Tibial nerve (tissue), 4 donors: ENCODE measurements around the gene CEP20. TPM values are rescaled to one million over a fixed set of nuclear protein-coding genes. Genes with fewer than 3 reads are reported as not detected.

ENCODE experiments used
- DNase-seq, 2 donors: peaks; one replicate each; pipeline ENCODE4 v3.0.0-alpha.2; 2019; ENCODE audit warnings: low spot score in 2 of 2
- H3K27ac ChIP-seq, 4 donors: fragments of 200-600 bp; sonication (generic) in 3 of 4; one replicate each; pipeline ENCODE4 v1.5.1; 2017 to 2019; ENCODE audit warnings: mild to moderate bottlenecking in 1 of 4
- H3K27me3 ChIP-seq, 2 donors: fragments of 200-600 bp; sonication (generic) in 1 of 2; one replicate each; pipeline versions ENCODE4 v1.5.1 to v1.6.0; 2017 to 2019
- H3K36me3 ChIP-seq, 3 donors: fragments of 200-600 bp; sonication (generic); one replicate each; pipeline ENCODE4 v1.5.1; 2018 to 2019
- H3K4me1 ChIP-seq, 4 donors: fragments of 200-600 bp; sonication (generic) in 3 of 4; one replicate each; pipeline ENCODE4 v1.5.1; 2017 to 2019
- H3K4me3 ChIP-seq, 4 donors: fragments of 200-600 bp; sonication (generic) in 3 of 4; one replicate each; pipeline ENCODE4 v1.5.1; 2017 to 2019; ENCODE audit warnings: mild to moderate bottlenecking in 1 of 4, moderate library complexity in 1 of 4
- H3K9me3 ChIP-seq, 4 donors: fragments of 200-600 bp; sonication (generic) in 3 of 4; one replicate each; pipeline ENCODE4 v1.5.1; 2017 to 2019
- EP300 ChIP-seq, 2 donors: sonication (generic); formaldehyde crosslinking; IDR thresholded peaks; one replicate each; pipeline ENCODE4 v1.6.1; 2017; ENCODE audit warnings: antibody characterized with exemption in 2 of 2, mild to moderate bottlenecking in 1 of 2
- POLR2A ChIP-seq, 2 donors: fragments of 450-650 bp; IDR thresholded peaks; one replicate each; pipeline ENCODE4 v1.6.1; 2017; ENCODE audit warnings: antibody characterized with exemption in 2 of 2, mild to moderate bottlenecking in 2 of 2, moderate library complexity in 2 of 2
- WGBS, 2 donors: methylation state at CpG; one replicate each; pipeline ENCODE4 v1.1.5; 2018; 5-methylcytosine and 5-hydroxymethylcytosine counted together
- total RNA-seq, 4 donors: library from RNA; depleted of rRNA; stranded (reverse); fragments of >200 nt; gene quantifications; one replicate each; pipeline ENCODE4 v1.1.0, GENCODE V29; 2016
- TF ChIP-seq, protein P1 (sequence below), 5 experiments: fragments of 200-600 bp in 3 of 5; fragments of 450-650 bp in 2 of 5; sonication (generic) in 3 of 5; IDR thresholded peaks; one replicate each; pipeline ENCODE4 v1.5.1; 2016 to 2019; ENCODE audit warnings: antibody characterized with exemption in 5 of 5, mild to moderate bottlenecking in 3 of 5, moderate library complexity in 2 of 5

The CEP20 gene
- total RNA-seq, 4 donors from 2014 or later: 23.7 to 42.0 (median 25.0) TPM

DNA sequence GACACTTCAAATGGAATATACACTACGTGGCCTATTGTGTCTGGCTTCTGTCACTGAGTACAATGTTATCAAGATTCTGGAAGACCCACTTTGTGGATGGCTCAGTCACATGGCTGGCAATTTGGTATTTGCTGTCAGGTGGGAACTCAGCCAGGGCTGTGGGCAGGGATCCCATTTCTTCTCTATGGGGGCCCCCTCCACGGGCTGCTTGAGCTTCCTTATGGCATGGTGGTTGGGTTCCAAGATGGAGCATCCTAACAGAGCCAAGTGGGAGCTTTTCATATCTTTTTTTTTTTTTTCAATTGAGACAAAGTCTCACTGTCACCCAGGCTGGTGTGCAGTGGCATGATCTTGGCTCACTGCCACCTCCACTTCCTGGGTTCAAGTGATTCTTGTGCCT lies 18.0 kb upstream of the CEP20 start:
- Histone ChIP-seq H3K36me3 (no peaks in the 10 kb centered on the region), H3K4me1 (no peaks in the 10 kb centered on the region), H3K27ac (no peak overlapping the region), H3K4me3 (no peak overlapping the region), H3K27me3 (no peaks in the 10 kb centered on the region), H3K9me3 (peaks cover 0 to 13% (median 0%) of the 10 kb centered on the region in 4 donors)
- DNase-seq: no peak
- 80 to 89% methylated on average over 2 of the region's 2 CpGs for WGBS, 2 donors
- TF ChIP-seq POLR2A (IDR thresholded peaks at IDR 0.05): no peak
- TF ChIP-seq, protein P1, sequence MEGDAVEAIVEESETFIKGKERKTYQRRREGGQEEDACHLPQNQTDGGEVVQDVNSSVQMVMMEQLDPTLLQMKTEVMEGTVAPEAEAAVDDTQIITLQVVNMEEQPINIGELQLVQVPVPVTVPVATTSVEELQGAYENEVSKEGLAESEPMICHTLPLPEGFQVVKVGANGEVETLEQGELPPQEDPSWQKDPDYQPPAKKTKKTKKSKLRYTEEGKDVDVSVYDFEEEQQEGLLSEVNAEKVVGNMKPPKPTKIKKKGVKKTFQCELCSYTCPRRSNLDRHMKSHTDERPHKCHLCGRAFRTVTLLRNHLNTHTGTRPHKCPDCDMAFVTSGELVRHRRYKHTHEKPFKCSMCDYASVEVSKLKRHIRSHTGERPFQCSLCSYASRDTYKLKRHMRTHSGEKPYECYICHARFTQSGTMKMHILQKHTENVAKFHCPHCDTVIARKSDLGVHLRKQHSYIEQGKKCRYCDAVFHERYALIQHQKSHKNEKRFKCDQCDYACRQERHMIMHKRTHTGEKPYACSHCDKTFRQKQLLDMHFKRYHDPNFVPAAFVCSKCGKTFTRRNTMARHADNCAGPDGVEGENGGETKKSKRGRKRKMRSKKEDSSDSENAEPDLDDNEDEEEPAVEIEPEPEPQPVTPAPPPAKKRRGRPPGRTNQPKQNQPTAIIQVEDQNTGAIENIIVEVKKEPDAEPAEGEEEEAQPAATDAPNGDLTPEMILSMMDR (IDR thresholded peaks at IDR 0.05): no peak
- no peak for TF ChIP-seq EP300 (IDR thresholded peaks at IDR 0.05)

DNA sequence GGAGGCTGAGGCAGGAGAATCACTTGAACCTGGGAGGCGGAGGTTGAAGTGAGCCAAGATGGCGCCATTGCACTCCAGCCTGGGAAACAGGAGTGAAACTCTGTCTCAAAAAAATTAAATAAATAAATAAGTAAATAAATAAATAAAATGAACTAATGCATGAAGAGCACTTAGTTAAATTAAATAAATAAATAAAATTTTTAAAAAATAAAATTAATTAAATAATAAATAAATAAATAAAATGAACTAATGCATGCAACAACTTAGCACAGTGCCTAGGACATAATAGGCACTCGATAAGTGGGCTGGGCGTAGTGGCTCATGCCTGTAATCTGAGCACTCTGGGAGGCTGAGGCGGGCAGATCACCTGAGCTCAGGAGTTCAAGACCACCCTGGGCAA lies 15.6 kb upstream of the CEP20 start:
- no peak overlapping the region for H3K27ac ChIP-seq
- 93 to 94% methylated on average over 5 of the region's 5 CpGs for WGBS, 2 donors
- no peaks in the 10 kb centered on the region for H3K36me3 ChIP-seq
- peaks cover 0 to 13% (median 0%) of the 10 kb centered on the region in 4 donors for H3K9me3 ChIP-seq
- no peaks in the 10 kb centered on the region for H3K4me1 ChIP-seq
- DNase-seq: no peak
- TF ChIP-seq EP300 (IDR thresholded peaks at IDR 0.05): no peak
- TF ChIP-seq, protein P1 (IDR thresholded peaks at IDR 0.05): no peak
- no peak for TF ChIP-seq POLR2A (IDR thresholded peaks at IDR 0.05)
- H3K4me3 ChIP-seq: no peak overlapping the region
- no peaks in the 10 kb centered on the region for H3K27me3 ChIP-seq

DNA sequence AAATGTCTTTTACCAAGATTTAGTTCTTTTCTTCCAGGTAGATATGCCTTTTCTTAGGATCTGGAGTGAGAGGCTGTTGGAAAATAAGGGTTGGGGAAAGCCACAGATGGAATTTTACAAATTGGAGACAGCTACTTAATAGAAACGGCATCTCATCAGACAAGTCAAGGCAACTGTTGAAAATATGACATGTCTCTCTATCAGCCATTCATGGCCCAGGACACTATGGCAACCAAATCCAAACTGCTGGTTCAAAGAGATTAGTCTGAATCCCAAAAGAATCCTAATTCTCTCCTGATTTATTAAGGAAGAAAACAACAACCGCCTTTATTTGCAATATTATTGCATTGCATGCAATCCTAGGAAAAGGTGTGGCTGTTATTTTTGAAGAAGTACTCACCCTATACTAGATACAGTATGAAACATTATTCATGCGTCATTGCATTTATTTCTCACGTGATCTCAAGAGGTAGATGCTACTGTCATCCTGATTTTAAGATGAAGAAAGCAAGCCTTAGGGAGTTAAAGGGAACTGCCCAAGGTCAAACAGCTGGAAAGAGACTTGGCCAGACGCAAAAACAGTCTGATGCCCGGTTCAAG lies 12.6 kb upstream of the CEP20 start:
- Histone ChIP-seq H3K36me3 (no peaks in the 10 kb centered on the region), H3K27me3 (no peaks in the 10 kb centered on the region), H3K27ac (no peak overlapping the region), H3K9me3 (peaks cover 0 to 7% (median 0%) of the 10 kb centered on the region in 4 donors), H3K4me3 (no peak overlapping the region), H3K4me1 (no peaks in the 10 kb centered on the region)
- TF ChIP-seq, protein P1 (IDR thresholded peaks at IDR 0.05): no peak
- no peak for TF ChIP-seq EP300 (IDR thresholded peaks at IDR 0.05)
- no peak for TF ChIP-seq POLR2A (IDR thresholded peaks at IDR 0.05)
- WGBS, 2 donors: 63 to 69% methylated on average over 6 of the region's 6 CpGs
- DNase-seq: no peak

DNA sequence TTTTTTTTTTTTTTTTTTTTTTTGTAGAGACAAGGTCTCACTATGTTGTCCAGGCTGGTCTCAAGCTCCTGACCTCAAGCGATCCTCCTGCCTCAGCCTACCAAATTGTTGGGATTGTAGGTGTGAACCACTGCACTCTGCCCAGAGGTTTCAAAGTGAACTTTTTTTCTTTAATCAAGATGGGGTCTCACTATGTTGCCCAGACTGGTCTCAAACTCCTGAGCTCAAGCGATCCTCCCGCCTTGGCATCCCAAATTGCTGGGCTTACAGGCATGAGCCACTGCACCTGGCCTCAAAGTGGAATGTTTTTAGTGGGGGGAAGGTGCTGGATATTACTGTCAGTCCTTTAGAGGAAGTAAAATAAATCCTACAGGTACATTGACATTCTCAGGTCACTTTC lies 12.0 kb upstream of the CEP20 start:
- H3K27ac ChIP-seq: no peak overlapping the region
- H3K9me3 ChIP-seq: peaks cover 0 to under 1% (median 0%) of the 10 kb centered on the region in 4 donors
- H3K27me3 ChIP-seq: no peaks in the 10 kb centered on the region
- no peak overlapping the region for H3K4me3 ChIP-seq
- no peaks in the 10 kb centered on the region for H3K36me3 ChIP-seq
- TF ChIP-seq, protein P1 (IDR thresholded peaks at IDR 0.05): no peak
- TF ChIP-seq POLR2A (IDR thresholded peaks at IDR 0.05) (no peak), EP300 (IDR thresholded peaks at IDR 0.05) (no peak)
- DNase-seq: no peak
- WGBS, 2 donors: 93 to 100% methylated on average over 3 of the region's 3 CpGs
- no peaks in the 10 kb centered on the region for H3K4me1 ChIP-seq

DNA sequence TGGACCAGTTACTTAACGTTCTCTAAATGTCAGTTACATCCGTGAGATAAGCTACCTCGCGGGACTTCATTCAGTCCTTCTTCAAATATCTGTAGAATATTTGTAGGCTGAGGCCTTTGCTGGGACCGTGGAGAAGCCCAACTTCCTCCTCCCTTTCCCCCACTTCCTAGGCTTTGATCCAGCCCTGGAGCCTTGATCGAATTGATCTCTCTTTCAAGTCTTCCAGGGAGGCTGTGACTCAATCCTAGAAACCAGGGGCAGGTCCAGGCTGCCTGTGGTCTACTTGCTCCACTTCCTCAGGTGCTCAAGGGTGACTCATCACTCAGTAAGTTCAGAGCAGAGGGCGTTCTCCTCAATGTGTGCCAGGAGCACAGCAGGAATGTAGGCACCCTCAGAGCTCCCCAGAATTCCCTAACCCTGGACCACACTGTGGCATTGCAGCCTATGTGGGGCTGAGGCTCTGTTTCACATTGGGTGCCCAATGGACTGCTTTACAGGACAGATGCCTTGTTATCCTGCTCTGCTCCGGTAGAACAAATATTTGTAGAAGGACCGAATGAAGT lies 11.2 kb upstream of the CEP20 start:
- WGBS, 2 donors: 64 to 73% methylated on average over 9 of the region's 9 CpGs
- TF ChIP-seq EP300 (IDR thresholded peaks at IDR 0.05): no peak
- TF ChIP-seq, protein P1 (IDR thresholded peaks at IDR 0.05): no peak
- TF ChIP-seq POLR2A (IDR thresholded peaks at IDR 0.05): no peak
- no peaks in the 10 kb centered on the region for H3K9me3 ChIP-seq
- DNase-seq: no peak
- H3K27ac ChIP-seq: no peak overlapping the region
- no peaks in the 10 kb centered on the region for H3K27me3 ChIP-seq
- no peaks in the 10 kb centered on the region for H3K36me3 ChIP-seq
- H3K4me1 ChIP-seq: no peaks in the 10 kb centered on the region
- H3K4me3 ChIP-seq: no peak overlapping the region
